Adipocyte (in vitro differentiated cells): ENCODE data around the gene LRRC15.

ENCODE experiments used
- DNase-seq: peaks from one replicate; pipeline ENCODE4 v3.0.0-alpha.2; 2015; ENCODE audit warnings: low read depth
- H3K27me3 ChIP-seq: replicated peaks from 2 replicates; pipeline ENCODE4 v1.7.0; 2013; ENCODE audit warnings: mild to moderate bottlenecking, low read length, moderate library complexity; ENCODE audit not compliant: control insufficient read depth, insufficient read depth
- H3K36me3 ChIP-seq: 2 replicates; pipeline ENCODE4 v1.7.0; 2013; ENCODE audit warnings: low read length, mild to moderate bottlenecking, moderate library complexity; ENCODE audit not compliant: control insufficient read depth, insufficient read depth, severe bottlenecking
- H3K4me1 ChIP-seq: 2 replicates; pipeline ENCODE4 v1.7.0; 2013; ENCODE audit warnings: mild to moderate bottlenecking, low read length, moderate library complexity; ENCODE audit not compliant: control insufficient read depth, insufficient read depth
- H3K4me3 ChIP-seq: 2 replicates; pipeline ENCODE4 v1.7.0; 2013; ENCODE audit warnings: mild to moderate bottlenecking, low read length, moderate library complexity
- H3K9ac ChIP-seq: 2 replicates; pipeline ENCODE4 v1.7.0; 2013; ENCODE audit warnings: mild to moderate bottlenecking, low read length, moderate library complexity
- H3K9me3 ChIP-seq: 2 replicates; pipeline ENCODE4 v1.7.0; 2013; ENCODE audit warnings: mild to moderate bottlenecking, low read length, moderate library complexity; ENCODE audit not compliant: control insufficient read depth

The LRRC15 gene

DNA sequence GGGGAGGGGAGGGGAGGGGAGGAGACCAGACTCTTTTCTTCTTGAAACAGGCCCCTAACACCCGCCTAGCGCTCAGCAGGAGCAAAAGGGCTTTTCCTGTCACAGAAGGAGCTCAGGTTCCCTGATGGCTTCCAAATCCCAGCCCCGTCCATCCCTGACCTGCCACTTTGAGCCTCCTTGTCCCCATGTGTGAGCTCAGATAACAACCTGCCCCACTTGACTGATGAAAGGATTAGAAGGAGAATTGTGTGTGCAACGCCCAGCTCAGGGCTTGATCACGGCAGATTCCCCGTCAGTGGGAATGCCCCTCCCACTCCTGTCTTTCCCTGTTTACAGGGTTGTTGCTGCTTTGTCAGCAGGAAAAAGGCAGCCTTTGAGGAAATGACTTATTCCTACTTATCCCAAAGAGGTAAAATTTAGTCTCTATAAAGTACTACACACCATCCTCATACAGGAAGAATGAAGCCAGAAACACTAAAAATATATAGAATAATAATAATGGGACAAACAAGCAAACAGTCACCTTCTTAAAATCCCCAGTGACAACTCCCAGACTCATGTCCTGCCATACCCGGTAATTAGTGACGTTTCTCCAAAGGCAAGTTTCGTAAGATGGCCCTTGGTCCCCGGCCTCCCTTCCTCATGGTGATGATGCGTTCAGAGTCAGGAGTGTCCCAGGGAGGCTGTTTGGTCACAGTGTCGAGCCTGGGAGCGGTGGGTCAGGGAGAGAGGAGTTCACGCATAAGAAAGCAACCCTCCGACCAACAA lies 6.1 kb upstream of the LRRC15 start:
- DNase-seq: no peak
- no peaks in the 10 kb centered on the region for H3K4me1 ChIP-seq
- H3K4me3 ChIP-seq: no peak overlapping the region
- H3K9me3 ChIP-seq: no peaks in the 10 kb centered on the region
- H3K27me3 ChIP-seq: peaks cover 13% of the 10 kb centered on the region
- H3K36me3 ChIP-seq: no peaks in the 10 kb centered on the region
- H3K9ac ChIP-seq: no peak overlapping the region

DNA sequence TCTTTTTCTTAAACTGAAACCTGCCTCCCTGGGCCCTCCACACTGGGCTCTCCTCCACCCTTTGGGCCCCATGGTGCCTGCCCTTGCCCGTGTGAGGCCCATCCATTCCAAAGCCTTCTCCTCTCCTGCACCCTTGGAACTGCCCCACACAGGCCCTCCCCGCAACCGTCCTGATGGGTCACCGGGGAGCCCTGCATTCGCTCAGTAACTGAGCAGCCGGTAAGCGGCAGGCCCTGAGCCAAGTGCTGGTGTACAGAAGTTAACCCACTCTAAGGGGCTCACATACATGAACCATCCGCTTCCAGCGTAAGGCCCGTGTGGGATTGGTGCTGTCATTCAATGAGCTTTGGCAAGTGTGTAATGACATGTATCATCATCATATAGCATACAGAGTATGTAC lies 5.4 kb upstream of the LRRC15 start:
- H3K9me3 ChIP-seq: no peaks in the 10 kb centered on the region
- H3K9ac ChIP-seq: no peak overlapping the region
- peaks cover 6% of the 10 kb centered on the region for H3K27me3 ChIP-seq
- H3K36me3 ChIP-seq: no peaks in the 10 kb centered on the region
- peaks cover under 1% of the 10 kb centered on the region for H3K4me1 ChIP-seq
- no peak overlapping the region for H3K4me3 ChIP-seq
- no peak for DNase-seq

DNA sequence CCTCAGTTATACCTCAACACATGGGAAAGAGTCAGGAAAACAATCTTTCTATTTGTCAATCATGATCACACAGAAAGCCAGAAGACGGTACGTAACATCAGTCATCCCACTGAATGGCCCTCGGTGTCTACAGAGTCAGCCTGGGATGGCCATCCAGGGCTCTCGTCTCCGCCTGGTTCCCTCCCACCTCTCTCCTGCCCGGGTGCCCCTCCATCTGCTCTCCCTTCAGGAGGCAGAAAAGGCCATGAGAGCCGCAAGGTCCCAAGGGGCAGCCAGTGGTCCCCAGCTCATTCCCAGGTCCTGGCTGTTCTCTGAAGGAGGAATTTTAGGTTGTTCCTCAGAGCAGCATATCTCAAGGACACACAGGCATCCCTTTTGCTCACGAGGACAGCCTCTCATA lies 4.4 kb upstream of the LRRC15 start:
- DNase-seq: no peak
- Histone ChIP-seq H3K4me1 (peaks cover 10% of the 10 kb centered on the region), H3K27me3 (peaks cover 4% of the 10 kb centered on the region), H3K4me3 (no peak overlapping the region), H3K36me3 (no peaks in the 10 kb centered on the region), H3K9me3 (no peaks in the 10 kb centered on the region), H3K9ac (no peak overlapping the region)

DNA sequence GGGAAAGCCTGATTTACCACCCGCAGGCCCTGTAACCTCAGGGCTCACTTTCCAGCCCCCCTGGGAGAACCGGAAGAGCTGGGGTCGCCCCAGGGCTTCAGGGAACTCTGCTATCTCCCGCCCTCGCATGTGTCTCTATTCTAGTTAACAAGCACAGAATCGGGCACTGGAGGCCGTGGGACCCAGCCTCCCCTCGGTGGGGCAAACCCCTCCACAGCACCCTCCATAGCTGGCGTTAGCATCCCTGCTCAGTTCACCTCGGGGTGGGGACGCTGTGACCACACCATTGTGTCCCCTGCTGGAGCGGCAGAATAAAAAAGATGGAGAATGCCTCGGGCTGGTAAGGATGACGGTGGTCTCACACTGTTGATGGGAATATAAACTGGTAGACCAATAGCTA lies 3.5 kb upstream of the LRRC15 start:
- no peak for DNase-seq
- peaks cover 19% of the 10 kb centered on the region for H3K4me1 ChIP-seq
- peaks cover 4% of the 10 kb centered on the region for H3K27me3 ChIP-seq
- no peaks in the 10 kb centered on the region for H3K9me3 ChIP-seq
- H3K9ac ChIP-seq: no peak overlapping the region
- no peak overlapping the region for H3K4me3 ChIP-seq
- H3K36me3 ChIP-seq: no peaks in the 10 kb centered on the region

DNA sequence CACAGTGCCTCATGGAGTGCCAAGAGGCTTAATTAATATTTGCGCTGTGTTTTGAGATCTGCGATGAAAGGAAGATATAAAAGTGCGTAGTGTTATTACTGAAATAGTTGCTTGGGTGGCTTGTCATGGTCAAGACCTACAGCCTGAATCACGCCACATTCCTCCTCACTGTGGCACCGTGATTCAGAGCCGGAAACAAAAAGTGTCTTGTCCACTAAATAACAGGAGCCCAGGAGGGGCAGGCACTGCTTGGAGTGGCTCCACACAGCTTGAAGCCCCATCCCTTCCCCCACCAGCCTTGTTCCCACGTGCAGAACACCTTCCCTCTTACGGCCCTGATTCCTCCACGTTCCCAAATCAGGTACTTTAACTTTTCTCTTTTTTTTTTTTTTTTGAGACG lies 1.2 kb upstream of the LRRC15 start:
- no peak for DNase-seq
- Histone ChIP-seq H3K9ac (no peak overlapping the region), H3K27me3 (peaks cover 4% of the 10 kb centered on the region), H3K36me3 (no peaks in the 10 kb centered on the region), H3K4me1 (peaks cover 21% of the 10 kb centered on the region), H3K4me3 (no peak overlapping the region), H3K9me3 (no peaks in the 10 kb centered on the region)

DNA sequence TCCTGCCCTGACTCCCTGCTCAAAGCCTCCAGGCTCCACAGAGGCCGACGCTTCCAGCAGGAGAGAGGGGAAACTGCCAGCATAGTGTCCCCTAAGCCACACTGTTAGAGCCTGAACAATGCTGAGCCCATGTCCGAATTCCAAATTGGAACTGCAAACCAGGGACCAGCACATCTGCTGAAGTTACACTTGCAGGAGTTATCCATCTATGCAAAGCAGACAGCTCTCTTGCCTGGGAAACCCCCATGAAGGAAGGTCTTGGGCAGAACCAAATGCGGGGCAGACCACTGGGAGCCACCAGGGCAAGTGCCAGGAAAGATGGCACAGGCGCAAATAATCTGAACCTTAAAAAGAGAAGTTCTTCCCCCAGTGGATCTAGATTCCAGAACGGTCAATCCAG lies 625 bp downstream of the LRRC15 start:
- Histone ChIP-seq H3K36me3 (no peaks in the 10 kb centered on the region), H3K27me3 (peaks cover 4% of the 10 kb centered on the region), H3K9ac (no peak overlapping the region), H3K4me1 (peaks cover 35% of the 10 kb centered on the region), H3K9me3 (no peaks in the 10 kb centered on the region), H3K4me3 (no peak overlapping the region)
- DNase-seq: no peak

DNA sequence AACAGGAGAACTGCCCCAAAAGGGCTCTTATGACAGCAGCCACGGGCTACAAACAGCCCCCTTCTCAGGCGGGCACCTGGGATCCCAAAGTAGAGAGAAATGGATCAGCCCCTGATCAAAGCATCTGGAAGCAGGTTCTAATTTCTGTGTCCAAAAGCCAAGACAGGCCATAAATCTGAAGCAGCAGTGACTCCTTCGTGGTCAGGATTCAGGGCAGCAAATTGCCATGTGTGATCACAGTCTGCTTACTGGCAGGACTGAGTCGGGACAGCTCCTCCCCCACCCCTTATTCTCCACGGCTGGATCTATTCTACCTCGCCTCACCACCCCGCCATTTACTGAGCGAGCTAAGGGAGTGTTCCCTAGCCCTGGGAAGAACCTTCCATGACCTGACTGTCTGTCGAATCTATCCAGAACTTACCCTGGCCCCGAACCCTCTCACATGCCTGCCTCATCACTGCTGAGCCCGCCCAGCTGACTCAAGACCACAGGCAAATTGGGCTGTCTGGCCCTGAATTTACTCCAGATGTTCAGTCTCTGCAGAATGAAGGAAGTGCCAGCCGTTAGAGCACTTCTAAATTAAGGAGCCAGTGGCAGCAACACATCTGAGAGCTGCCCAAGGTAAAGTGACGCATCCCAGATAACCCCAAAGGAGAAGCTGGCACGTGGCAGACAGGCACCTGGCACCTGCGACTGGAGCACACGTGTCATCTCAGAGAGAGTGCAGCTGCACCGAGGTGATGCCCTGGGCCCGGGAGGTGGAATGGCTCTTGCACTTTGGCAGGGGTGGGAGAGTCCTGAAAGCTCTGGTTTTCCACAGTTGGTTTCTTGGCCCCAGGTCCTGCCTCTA lies 1.3 kb downstream of the LRRC15 start:
- DNase-seq: peak; percentile 85
- peaks cover 4% of the 10 kb centered on the region for H3K27me3 ChIP-seq
- H3K4me1 ChIP-seq: peaks cover 35% of the 10 kb centered on the region
- no peak overlapping the region for H3K9ac ChIP-seq
- no peaks in the 10 kb centered on the region for H3K36me3 ChIP-seq
- H3K9me3 ChIP-seq: no peaks in the 10 kb centered on the region
- no peak overlapping the region for H3K4me3 ChIP-seq

DNA sequence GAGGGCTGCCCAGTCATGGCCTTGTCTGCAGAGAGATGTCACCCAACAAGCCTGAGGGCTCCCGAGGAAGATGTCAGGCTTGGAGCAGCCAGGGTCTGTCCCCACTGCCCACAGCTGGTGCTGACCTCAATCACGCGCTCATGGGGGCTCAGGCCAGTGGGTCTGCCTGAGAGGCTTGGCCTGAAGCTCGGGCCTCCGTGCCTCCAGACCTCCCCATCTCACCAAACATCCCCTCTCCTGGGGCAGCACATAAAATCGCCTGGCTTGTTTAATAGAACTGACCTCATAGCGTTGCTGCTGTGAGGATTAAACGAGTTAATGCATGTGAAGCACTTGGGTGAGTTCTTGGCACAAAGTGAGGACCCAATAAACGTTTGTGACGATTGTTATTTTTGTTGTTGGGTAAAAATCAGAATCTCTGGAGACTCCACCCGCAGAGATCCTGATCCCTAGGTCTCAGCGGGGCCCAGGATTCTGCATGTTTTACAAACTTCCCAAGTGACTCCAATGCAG lies 3.5 kb downstream of the LRRC15 start:
- no peak for DNase-seq
- Histone ChIP-seq H3K9me3 (no peaks in the 10 kb centered on the region), H3K4me3 (no peak overlapping the region), H3K27me3 (no peaks in the 10 kb centered on the region), H3K9ac (no peak overlapping the region), H3K4me1 (peaks cover 35% of the 10 kb centered on the region), H3K36me3 (no peaks in the 10 kb centered on the region)

DNA sequence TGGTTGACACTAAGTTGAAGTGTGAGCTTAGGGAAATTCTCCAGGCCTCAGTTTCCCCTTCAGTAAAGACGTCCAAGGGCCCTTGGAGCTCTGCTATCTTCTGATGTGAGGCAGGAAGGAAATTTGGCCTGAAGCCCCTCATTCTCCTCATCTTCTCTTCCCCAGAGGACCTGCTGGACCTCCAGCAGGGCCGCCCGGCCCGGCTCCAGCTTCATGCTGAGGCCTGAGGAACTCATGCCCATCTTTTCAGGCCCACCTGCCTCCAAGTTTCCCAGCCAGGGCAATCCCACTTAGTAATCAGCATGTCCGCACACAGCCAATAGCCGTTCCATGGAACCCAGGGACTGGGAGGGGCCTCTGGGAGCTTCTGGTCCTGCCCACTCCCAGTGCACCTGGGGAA lies 4.0 kb downstream of the LRRC15 start:
- Histone ChIP-seq H3K36me3 (no peaks in the 10 kb centered on the region), H3K27me3 (no peaks in the 10 kb centered on the region), H3K4me3 (no peak overlapping the region), H3K4me1 (peaks cover 35% of the 10 kb centered on the region), H3K9me3 (no peaks in the 10 kb centered on the region), H3K9ac (no peak overlapping the region)
- no peak for DNase-seq

DNA sequence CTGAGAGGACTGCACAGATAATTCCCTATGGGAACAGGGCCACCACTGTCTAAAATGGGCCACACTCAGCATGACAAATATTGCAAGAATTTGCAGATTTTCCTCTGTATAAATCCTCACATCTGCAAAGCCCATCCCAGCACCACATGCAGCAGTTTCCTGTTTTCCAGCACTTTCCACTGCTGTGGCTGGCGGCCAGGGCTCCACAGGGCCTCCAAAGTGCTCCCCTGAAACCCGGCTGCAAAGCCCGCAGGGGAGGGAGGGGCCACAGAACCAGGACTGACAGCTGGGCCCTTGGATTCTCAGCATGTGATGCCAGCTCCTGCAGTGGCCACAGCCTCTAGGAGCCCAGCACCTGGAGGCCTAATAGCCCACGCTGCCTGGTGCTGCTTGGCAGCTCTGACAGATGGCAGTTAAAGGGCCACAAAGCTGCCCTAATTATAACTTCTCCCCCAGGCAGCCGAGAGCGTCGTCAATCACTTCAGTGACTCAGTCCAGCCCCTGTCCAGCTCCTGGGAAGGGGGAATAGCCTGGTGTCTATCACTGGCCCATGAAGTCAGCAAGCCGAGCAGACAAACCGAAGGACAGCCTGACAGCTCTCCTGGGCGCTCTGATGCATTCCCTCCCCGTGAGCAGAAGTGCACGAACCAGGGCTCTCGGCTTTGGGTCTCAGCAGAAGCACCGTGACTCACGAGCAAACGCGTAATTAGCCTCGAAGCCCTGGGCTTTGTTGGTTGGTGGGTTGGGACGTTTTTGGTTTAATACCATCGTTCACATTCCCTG lies 4.7 kb downstream of the LRRC15 start:
- Histone ChIP-seq H3K4me1 (peaks cover 33% of the 10 kb centered on the region), H3K27me3 (no peaks in the 10 kb centered on the region), H3K9ac (peak overlapping the region; percentile 28), H3K9me3 (no peaks in the 10 kb centered on the region), H3K4me3 (no peak overlapping the region), H3K36me3 (no peaks in the 10 kb centered on the region)
- peak; percentile 47 for DNase-seq

DNA sequence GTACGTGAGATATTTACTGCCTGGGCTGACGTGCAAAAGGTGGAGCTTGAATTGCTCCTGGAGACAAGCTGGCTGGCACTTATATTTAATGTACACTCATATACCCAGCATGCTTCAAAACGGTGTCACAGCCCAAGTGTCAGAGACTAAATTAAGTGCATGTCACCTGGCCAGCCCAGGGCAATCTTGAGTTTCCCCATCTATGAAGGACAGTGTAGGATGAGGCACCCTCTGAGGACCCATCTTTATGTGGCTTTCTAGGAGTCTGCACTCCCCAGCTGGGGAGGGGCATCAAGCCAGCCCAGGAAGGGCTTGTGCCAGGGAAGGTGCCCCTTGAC lies 5.3 kb downstream of the LRRC15 start:
- peaks cover 28% of the 10 kb centered on the region for H3K4me1 ChIP-seq
- peaks cover 4% of the 10 kb centered on the region for H3K27me3 ChIP-seq
- no peaks in the 10 kb centered on the region for H3K36me3 ChIP-seq
- DNase-seq: no peak
- H3K4me3 ChIP-seq: no peak overlapping the region
- H3K9me3 ChIP-seq: no peaks in the 10 kb centered on the region
- no peak overlapping the region for H3K9ac ChIP-seq
